Cardiac muscle cell (in vitro differentiated cells and primary cell): ENCODE measurements around the gene KRTAP10-8. TPM values are rescaled to one million over a fixed set of nuclear protein-coding genes. Genes with fewer than 3 reads are reported as not detected.

Source experiments
- DNase-seq, 2 donors: peaks; one replicate each; pipeline versions ENCODE4 v3.0.0 to v3.0.0-alpha.2; 2010 to 2017; ENCODE audit warnings: low read depth in 1 of 2, low spot score in 1 of 2
- H3K27ac ChIP-seq: fragments of 200-600 bp; sonication (generic); 2 replicates; pipeline ENCODE4 v1.5.1; 2016
- H3K27me3 ChIP-seq: fragments of 200-600 bp; sonication (generic); 2 replicates; pipeline ENCODE4 v1.6.0; 2016; ENCODE audit warnings: control low read depth
- H3K36me3 ChIP-seq: fragments of 200-600 bp; sonication (generic); 2 replicates; pipeline ENCODE4 v1.5.1; 2016; ENCODE audit warnings: control low read depth
- H3K4me1 ChIP-seq: fragments of 200-600 bp; sonication (generic); 2 replicates; pipeline ENCODE4 v1.8.1; 2017; ENCODE audit warnings: low read depth, mild to moderate bottlenecking, mixed run types
- H3K4me3 ChIP-seq: fragments of 200-600 bp; sonication (generic); 2 replicates; pipeline ENCODE4 v1.5.1; 2016; ENCODE audit warnings: mild to moderate bottlenecking
- H3K9me3 ChIP-seq: fragments of 200-600 bp; sonication (generic); 2 replicates; pipeline ENCODE4 v1.5.1; 2017; ENCODE audit warnings: low read depth, mild to moderate bottlenecking, control low read depth
- polyA plus RNA-seq: library from polyadenylated mRNA; unstranded; fragments of >200 nt; fragmentation: Nextera tagmentation; extraction: Ambion mirVana; gene quantifications from 2 replicates; pipeline ENCODE4 v1.2.1, GENCODE V29; 2016
- total RNA-seq: library from RNA; depleted of rRNA; stranded (reverse); fragments of >200 nt; gene quantifications from 2 replicates; pipeline ENCODE4 v1.2.3, GENCODE V29; 2016
- TF ChIP-seq, protein P1 (sequence below): IDR thresholded peaks from 2 replicates; pipeline ENCODE4 v1.5.1; 2012; ENCODE audit warnings: low read depth, mild to moderate bottlenecking, low read length

The KRTAP10-8 gene
- total and polyA plus RNA-seq, 2 experiments from 2014 or later: not detected

DNA sequence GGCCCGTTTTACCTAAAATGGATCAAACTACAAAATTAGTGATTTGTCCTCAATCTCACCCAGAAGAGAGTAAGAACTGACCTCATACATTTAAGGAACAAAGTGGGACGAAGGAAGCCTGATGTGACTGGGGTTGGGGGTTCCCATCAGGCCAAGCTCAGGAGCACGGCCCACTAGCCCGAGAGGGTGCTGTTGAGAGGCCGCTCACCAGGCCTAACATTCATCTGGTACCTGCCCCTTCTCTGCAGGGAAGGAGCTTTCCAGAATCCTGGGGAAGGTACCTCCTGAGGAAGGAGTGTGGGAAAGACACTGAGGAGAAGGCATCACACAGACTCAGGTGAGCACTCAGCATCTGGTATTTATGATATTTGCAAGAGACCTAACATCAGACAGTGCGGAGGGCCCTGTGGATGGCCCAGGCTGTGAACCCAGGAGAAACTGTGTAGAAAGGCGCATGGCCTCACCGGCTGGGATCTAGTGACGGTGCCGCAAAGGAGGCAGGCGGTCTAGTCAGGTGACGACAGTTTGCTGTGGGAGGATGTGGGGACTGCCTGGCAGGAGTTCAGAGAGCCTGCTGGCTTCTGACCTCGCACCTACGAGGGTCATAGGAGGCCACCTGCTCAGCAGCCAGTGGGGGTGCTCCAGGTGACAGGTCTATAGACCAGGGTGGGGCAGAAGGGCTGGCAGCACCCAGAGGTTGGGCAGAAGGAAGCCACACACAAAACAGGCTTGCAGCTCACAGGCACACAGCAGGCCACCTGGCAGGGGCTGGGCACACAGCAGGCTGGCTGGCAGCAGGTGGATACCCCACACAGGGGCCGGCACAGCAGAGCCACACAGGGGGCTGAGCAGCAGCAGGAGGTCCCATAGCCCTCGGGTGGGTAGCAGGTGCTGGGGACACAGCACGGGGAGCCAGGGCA, 42.0 kb downstream of the KRTAP10-8 start:
- TF ChIP-seq, protein P1, sequence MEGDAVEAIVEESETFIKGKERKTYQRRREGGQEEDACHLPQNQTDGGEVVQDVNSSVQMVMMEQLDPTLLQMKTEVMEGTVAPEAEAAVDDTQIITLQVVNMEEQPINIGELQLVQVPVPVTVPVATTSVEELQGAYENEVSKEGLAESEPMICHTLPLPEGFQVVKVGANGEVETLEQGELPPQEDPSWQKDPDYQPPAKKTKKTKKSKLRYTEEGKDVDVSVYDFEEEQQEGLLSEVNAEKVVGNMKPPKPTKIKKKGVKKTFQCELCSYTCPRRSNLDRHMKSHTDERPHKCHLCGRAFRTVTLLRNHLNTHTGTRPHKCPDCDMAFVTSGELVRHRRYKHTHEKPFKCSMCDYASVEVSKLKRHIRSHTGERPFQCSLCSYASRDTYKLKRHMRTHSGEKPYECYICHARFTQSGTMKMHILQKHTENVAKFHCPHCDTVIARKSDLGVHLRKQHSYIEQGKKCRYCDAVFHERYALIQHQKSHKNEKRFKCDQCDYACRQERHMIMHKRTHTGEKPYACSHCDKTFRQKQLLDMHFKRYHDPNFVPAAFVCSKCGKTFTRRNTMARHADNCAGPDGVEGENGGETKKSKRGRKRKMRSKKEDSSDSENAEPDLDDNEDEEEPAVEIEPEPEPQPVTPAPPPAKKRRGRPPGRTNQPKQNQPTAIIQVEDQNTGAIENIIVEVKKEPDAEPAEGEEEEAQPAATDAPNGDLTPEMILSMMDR: no peak
- Histone ChIP-seq H3K4me3 (no peak overlapping the region), H3K9me3 (no peaks in the 10 kb centered on the region), H3K4me1 (no peaks in the 10 kb centered on the region), H3K27ac (no peak overlapping the region), H3K36me3 (no peaks in the 10 kb centered on the region), H3K27me3 (no peaks in the 10 kb centered on the region)
- no peak for DNase-seq

DNA sequence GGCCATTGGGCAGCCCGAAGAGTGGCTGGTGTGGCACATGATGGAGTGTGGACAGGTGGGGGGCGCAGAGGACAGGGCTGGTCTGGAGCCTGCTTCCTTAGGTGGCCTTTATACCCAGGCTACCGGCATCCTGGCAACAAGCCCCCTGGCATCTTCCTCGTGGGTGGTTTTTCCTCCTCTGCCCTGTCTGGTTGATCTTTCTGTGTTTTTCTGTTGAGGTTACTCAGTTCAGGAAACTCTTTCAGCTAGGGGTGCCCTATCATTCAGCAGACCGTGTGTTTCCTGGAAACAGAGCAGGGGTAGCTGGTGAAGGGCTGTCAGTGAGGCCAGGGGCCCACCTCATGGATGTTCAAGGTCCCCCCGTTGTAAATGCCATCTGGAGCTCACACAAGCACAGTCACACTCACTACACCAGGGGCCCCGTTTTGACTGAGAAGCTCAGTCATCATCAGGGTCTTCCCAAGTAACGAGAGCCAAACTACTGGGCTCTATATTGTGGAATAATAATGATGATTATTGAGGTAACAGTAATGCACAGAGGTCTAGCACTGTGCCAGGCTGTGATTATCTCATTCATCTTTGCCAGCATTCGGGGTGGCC, 42.8 kb downstream of the KRTAP10-8 start, which contains the start of gene KRTAP12-4:
Gene KRTAP12-4 (minus strand): TSS at position 84 of the 600 bp plus-strand sequence. CDS start 45 bp downstream, at position 39.
- H3K27me3 ChIP-seq: no peaks in the 10 kb centered on the region
- TF ChIP-seq, protein P1: no peak
- H3K27ac ChIP-seq: no peak within 1 kb of the TSS
- no peak for DNase-seq
- H3K36me3 ChIP-seq: no peaks in the 10 kb centered on the region
- H3K9me3 ChIP-seq: no peaks in the 10 kb centered on the region
- H3K4me1 ChIP-seq: no peaks in the 10 kb centered on the region
- H3K4me3 ChIP-seq: no peak within 1 kb of the TSS

DNA sequence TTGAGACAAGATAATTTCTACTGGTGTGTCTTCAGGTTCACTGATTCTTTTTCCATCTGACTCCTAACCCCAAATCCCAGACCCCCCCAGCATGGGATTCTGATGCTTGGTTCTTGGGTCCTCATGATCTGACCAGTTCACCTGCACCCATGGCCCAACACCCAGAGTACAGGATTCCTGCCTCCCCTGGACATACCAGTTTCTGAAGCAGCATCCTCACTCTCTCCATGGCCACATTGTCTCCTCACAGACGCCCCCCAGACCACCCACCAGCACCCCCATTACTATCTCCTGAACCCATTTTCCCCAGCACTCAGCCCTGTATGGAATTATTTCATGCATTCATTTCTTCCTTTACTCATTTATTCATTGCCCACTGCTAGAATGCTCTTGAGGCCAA, 45.0 kb downstream of the KRTAP10-8 start:
- Histone ChIP-seq H3K4me3 (no peak overlapping the region), H3K27me3 (no peaks in the 10 kb centered on the region), H3K4me1 (no peaks in the 10 kb centered on the region), H3K9me3 (no peaks in the 10 kb centered on the region), H3K27ac (no peak overlapping the region), H3K36me3 (no peaks in the 10 kb centered on the region)
- TF ChIP-seq, protein P1: no peak
- no peak for DNase-seq

DNA sequence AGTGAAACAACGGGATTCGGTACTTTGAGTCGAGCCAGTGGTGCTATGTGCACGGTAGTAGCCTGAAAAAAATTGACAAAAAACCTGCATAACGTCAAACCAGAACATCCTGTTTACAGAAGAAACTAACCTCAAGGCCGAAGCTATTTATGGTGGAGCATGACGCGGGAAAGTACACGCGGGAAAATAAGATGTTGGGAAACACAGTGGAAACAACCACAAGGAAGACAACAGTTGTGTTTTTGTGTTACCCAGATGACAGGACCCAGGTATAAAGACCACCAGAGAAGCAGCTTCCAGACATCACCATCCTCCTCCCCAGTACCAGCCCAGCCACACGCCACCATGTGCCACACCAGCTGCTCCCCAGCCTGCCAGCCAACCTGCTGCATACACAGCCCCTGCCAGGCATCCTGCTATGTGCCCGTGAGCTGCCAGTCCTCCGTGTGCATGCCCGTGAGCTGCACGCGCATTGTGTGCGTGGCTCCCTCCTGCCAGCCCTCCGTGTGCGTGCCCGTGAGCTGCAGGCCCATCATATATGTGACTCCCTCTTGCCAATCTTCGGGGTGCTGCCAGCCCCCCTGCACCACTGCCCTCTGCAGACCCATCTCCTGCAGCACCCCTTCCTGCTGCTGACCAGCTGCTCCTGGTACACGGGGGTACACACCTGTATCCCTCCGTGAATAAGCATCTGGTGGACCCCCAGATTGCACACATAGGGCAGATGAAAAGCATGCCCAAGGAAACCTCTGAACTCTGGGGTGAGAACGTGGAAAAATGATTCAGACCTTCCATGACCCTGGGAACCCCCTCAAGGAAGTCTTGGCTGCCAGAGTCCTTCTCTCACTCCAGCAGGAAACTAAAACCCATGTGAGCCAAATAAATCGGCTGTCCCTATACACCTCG, 46.0 kb downstream of the KRTAP10-8 start, which contains the start of gene KRTAP12-3:
Gene KRTAP12-3 (plus strand): TSS at position 298 of the 906 bp plus-strand sequence. CDS start 48 bp downstream, at position 346.
- no peak for DNase-seq
- no peak within 1 kb of the TSS for H3K4me3 ChIP-seq
- H3K27me3 ChIP-seq: no peaks in the 10 kb centered on the region
- H3K27ac ChIP-seq: no peak within 1 kb of the TSS
- H3K9me3 ChIP-seq: no peaks in the 10 kb centered on the region
- no peaks in the 10 kb centered on the region for H3K36me3 ChIP-seq
- no peaks in the 10 kb centered on the region for H3K4me1 ChIP-seq
- TF ChIP-seq, protein P1: no peak

DNA sequence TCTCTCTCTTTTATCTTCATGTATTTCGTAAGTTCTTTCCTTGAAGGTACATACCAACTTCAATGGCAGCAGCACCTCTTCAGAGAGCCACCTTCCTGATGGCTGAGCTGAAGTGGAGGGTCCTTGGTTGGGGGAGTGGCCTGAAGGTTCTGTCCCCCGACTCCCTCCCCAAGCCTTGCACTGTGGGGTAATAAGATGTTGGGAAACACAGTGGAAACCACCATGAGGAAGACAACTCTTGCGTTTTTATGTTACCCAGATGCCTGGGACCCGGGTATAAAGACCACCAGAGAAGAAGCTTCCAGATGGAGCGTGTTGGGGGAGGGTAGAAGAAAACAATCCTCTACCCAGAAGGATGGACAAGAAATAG, 46.6 kb downstream of the KRTAP10-8 start:
- no peaks in the 10 kb centered on the region for H3K9me3 ChIP-seq
- TF ChIP-seq, protein P1: no peak
- no peak overlapping the region for H3K27ac ChIP-seq
- no peaks in the 10 kb centered on the region for H3K36me3 ChIP-seq
- H3K27me3 ChIP-seq: no peaks in the 10 kb centered on the region
- no peak for DNase-seq
- no peak overlapping the region for H3K4me3 ChIP-seq
- H3K4me1 ChIP-seq: no peaks in the 10 kb centered on the region
